HT1080 (cell line): ENCODE measurements around the gene DCAF6. TPM values are rescaled to one million over a fixed set of nuclear protein-coding genes. Genes with fewer than 3 reads are reported as not detected.

ENCODE experiments used
- DNase-seq: peaks from one replicate; pipeline ENCODE4 v3.0.0-alpha.2; 2015; ENCODE audit warnings: low read depth
- total RNA-seq: library from RNA; depleted of rRNA; stranded (reverse); fragments of >200 nt; shearing (Covaris generic); gene quantifications from 2 replicates; pipeline ENCODE4 v1.2.3, GENCODE V29; 2014

Gene DCAF6
- total RNA-seq, 1 experiment from 2014 or later: 39.5 TPM

- DNase-seq: peak; percentile 36
These were observed 148.1 kb downstream of the DCAF6 start for GRCh38 chr1:168084396-168085231.

- DNase-seq: no peak
These were observed 149.0 kb downstream of the DCAF6 start for GRCh38 chr1:168085401-168085872.

GRCh38 chr1:168086438-168086837 is 150.0 kb downstream of the DCAF6 start:
- no peak for DNase-seq

DNA sequence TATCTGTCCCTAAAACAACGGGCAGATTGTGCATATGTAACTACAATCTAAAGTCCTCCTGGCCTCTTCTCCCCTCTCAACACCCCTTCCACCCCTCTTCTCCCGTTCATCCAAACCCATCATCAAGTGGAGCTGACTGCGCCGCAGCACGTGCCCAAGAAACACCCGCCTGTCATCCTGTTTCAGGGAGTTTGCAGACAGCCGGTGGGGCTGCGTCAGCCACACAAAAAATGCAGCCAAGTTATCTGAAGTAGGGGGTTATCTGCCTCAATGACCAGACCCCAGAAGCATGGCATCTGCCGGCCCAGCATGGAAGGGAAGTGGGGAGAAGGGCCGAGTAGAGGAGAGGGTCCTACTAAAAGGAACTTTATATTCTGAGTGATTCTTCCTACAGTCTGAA is 151.2 kb downstream of the DCAF6 start:
- no peak for DNase-seq

- DNase-seq: no peak
These were observed 152.2 kb downstream of the DCAF6 start for GRCh38 chr1:168088511-168089325.

- DNase-seq: no peak
These were observed 153.0 kb downstream of the DCAF6 start for GRCh38 chr1:168089326-168089978.

DNA sequence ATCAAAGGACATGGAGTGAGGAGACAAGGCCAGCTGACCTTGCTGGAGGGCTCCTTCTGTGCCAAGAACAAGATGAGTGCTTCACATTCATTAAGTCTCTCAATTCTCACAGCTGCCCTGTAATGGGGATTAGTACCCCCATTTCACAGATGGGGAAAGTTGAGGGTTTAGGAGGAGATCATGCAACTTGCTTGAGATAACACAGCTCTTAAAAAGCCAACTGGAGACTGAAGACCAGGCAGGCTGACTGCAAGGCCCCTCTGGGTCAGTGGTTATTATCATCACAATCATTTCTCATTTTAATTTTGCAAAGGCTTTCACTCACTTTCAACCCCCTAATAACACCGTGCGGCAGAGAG is 153.5 kb downstream of the DCAF6 start:
- no peak for DNase-seq

- DNase-seq: no peak
These were observed 153.9 kb downstream of the DCAF6 start for GRCh38 chr1:168090395-168090794.

DNA sequence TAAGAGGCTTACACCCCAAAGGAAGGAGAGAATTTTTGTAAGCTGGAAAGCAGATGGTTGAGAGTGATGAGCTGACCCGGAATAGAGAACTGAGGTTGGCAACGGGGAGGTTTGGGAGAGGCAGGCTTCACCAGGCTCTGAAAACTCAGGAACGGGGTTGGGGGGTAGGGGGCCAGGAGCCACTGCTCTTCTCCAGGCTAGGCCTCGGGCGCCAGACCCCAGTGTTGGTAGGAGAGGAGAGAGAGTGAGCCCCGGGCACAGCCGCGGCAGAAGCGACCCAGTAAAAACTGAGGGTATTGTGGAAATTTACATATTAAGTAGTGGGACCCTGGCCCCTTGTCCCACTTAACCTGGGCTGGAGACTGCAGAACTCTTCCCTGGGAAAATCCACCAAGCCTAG is 154.6 kb downstream of the DCAF6 start:
- no peak for DNase-seq

DNA sequence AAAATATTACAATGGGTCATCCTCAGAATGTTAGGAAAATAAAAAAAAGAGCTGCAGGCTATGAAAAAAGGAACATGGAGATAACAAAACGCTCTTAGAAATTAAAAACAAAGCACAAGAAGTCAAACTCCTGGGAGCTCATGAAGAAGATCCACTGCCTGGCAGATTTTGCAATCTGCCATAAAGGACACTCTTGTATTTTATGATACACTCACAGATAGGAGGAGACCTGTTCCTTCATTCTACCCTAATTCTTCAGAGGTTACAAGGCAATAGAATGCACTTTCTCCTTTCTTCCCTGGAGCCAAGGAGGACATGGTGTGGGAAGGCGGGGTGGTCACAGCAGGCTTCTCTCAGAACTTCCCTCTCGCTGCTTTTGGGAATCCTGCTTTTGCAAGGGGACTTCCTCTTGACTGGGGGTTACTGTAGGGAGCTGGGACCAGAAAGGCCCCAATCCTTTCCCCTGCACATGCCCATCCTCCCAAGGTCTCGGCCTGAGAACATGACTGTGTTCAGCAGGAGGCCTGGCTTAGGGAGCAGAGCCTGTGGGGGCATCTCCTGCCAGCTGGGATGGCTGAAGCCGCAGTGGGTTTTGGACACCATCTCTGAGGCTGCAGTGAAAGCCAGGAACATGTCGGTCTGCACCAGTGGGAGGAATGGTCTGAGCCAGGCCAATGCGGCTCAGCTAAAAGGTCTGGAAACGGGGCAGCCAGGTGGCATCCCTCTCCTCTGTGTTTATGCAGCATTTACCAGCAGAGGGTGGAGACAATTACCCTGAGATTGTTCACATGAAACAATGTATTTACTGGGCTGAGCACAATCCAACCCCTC is 155.5 kb downstream of the DCAF6 start:
- no peak for DNase-seq

DNA sequence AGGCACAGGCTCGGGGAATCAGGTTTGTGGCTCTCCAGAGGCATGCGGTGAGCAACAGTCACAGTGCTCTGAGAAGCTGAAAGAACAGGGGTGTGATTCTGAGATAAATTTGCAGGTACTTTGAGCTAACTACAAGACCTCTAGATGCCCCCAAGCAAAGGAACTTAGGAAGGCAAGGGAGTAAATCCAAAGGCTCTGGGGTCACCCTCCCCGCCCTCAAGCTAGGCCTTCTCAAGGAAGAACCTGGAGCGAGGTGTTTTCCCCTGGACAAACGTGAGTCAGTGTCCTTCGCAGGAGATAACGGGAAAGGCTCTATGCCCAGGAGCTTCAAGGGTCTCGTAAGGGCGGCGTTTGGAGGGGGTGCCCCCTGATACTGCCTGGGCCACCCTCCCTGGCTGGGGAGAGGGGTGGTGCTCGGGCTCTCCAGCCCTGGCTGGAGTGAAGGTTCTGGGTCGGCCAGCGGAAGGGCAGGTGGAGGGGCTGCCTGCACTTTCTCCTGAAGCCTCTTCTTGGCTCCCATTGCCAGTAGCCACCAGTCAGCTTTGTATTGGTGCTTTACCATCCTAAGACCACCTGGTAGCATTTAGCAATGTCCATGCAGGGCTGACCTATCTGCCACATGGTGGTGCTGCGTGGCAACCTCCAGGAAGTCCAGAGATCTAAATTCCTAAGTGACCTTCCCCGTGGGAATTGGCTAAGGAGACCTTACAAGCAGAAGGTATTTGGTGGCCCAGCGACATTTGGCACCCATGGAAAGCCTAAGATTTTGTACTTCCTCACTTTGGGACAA is 156.3 kb downstream of the DCAF6 start:
- DNase-seq: no peak

DNA sequence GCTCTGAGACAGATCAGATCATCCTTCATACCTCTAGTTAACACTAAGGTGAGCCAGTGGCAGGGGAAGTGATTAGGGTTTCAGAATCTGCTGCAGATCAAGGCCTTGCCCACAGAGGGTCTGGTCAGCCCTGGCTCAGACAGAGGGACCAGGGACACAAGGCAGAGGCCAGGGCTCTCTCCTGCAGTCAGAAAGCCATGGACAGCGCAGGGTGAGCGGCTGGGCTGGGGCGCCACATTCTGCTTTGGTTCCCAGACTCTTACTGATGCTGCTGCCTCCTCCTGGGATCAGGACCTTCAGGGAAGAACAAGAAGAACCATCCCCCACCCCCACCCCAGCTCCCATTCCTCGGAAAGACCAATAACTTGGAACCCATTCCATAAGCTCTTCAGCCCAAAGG is 157.1 kb downstream of the DCAF6 start:
- no peak for DNase-seq

GRCh38 chr1:168095476-168095875 is 159.0 kb downstream of the DCAF6 start:
- DNase-seq: no peak

- no peak for DNase-seq
These were observed 160.0 kb downstream of the DCAF6 start for GRCh38 chr1:168096296-168097165.

DNA sequence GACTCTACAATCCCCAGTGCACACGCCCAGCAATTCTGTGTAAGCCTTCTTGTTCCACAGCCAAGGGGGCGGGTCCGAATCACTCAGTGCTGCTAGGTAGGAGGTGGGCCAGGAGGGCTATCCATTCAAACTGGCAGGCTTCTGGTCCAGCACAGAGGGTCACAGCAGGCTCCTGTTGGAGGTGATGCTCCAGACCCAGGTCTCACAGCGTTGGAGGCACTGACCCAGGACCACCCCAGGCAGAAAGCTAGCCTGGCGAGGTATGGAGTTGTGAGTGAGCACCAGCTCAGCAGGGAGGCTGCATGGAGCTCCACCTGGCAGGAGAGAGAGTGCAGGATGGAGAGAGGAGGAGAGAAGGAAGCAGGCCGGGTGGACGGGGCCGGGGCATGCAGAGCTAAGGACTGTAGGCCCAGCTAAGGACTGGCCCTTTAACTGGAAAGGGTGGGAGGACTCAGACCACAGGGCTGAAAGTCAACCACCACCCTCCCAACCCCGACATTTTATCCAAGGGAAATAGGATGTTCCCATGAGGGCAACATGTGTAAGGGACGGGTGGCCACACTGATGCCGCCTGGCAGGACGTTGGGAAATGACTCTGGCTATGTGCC is 161.5 kb downstream of the DCAF6 start:
- DNase-seq: no peak

DNA sequence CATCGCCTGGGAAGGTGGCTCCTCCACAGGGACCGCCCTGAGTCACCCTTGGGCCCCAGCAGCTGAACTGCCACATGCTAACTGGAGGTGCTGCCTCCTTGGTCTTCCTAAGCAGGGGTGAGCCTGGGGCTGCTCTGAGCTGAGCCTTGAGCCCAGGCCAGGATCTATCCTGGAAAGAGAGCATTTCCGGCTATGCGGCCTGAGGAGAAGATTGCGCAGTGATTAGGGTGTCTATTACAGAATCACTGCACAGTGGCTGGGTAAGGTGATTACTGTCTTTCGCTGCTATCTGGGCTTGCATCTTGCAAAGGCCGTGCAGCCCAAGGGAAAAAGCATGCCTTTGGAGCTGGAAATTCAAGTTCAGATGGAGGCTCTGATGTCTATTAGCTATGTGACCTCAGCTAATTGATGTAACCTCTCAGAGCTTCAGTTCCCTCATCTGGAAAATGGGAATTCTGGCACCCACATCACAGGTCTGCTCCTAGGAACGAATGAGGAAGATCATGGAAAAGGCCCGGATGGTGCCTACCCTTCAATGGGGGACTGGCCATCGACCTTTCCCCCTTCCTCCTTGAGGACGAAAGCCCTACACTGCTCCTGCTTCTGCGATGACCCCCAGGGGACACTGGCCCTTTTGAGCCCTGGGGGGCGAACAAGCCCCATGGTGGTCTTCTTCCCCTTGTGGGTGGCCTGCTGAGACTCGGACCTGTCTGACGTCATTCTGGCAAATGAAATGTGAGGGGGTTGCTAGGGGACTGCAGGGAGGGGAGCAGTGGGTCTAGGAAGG is 162.2 kb downstream of the DCAF6 start:
- no peak for DNase-seq

- no peak for DNase-seq
These were observed 162.9 kb downstream of the DCAF6 start for GRCh38 chr1:168099337-168099801.
